ENCODE measurements around the gene CPLX4.

Gene CPLX4

GRCh38 chr18:59249199-59249774 is 69.2 kb downstream of the CPLX4 start:
- Histone ChIP-seq H3F3A (ENCODE audit: control insufficient read depth, insufficient read depth) (no peaks in the 10 kb centered on the region), H3K79me2 (ENCODE audit: control insufficient read depth, low read length) (no peaks in the 10 kb centered on the region), H3K27me3 (ENCODE audit: control insufficient read depth, low read length) (peaks cover 12% of the 10 kb centered on the region; the same call in 1 of the 2 replicates), H3K4me3 (ENCODE audit: low read length) (no peak overlapping the region), H3K4me2 (ENCODE audit: low read length) (no peak overlapping the region), H3K9me2 (replicated peaks; ENCODE audit: control insufficient read depth, low read length) (no peaks in the 10 kb centered on the region), H3K4me1 (ENCODE audit: control insufficient read depth, low read length) (no peaks in the 10 kb centered on the region), H3K9me3 (ENCODE audit: control insufficient read depth, insufficient read depth, low read length) (no peaks in the 10 kb centered on the region), H4K20me1 (ENCODE audit: control insufficient read depth, insufficient read depth, low read depth, low read length) (no peaks in the 10 kb centered on the region), H3K27ac (ENCODE audit: low read depth, low read length) (no peak overlapping the region), H3K36me3 (ENCODE audit: control insufficient read depth, low read length) (no peaks in the 10 kb centered on the region)
- no peak for TF ChIP-seq EZH2phosphoT487 (IDR thresholded peaks at IDR 0.05; ENCODE audit: borderline replicate concordance, low read length)
- TF ChIP-seq, protein P1, sequence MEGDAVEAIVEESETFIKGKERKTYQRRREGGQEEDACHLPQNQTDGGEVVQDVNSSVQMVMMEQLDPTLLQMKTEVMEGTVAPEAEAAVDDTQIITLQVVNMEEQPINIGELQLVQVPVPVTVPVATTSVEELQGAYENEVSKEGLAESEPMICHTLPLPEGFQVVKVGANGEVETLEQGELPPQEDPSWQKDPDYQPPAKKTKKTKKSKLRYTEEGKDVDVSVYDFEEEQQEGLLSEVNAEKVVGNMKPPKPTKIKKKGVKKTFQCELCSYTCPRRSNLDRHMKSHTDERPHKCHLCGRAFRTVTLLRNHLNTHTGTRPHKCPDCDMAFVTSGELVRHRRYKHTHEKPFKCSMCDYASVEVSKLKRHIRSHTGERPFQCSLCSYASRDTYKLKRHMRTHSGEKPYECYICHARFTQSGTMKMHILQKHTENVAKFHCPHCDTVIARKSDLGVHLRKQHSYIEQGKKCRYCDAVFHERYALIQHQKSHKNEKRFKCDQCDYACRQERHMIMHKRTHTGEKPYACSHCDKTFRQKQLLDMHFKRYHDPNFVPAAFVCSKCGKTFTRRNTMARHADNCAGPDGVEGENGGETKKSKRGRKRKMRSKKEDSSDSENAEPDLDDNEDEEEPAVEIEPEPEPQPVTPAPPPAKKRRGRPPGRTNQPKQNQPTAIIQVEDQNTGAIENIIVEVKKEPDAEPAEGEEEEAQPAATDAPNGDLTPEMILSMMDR (IDR thresholded peaks at IDR 0.05; ENCODE audit: low read depth, low read length, poor library complexity, severe bottlenecking), result peak; percentile 71

DNA sequence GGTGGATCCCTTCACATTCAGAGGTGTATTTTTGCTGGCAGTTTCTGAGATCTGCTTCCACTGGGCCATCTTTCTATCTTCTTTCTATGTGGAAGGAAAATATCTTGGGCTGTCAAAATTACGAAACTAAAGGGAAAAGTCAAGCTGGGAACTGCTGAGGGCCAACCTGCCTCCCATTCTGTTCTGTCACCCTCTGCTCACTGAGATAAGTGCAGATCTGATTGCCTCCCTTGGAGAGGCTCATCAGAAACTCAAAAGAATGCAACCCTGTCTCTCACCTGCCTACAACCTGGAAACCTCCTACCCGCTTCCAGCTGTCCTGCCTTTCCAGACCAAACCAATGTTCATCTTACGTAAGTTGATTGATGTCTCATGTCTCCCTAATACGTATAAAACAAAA is 71.7 kb downstream of the CPLX4 start:
- no peaks in the 10 kb centered on the region for H4K20me1 ChIP-seq (ENCODE audit: control insufficient read depth, insufficient read depth, low read depth, low read length)
- no peaks in the 10 kb centered on the region for H3K9me3 ChIP-seq (ENCODE audit: control insufficient read depth, insufficient read depth, low read length)
- H3K27me3 ChIP-seq (ENCODE audit: control insufficient read depth, low read length), result peaks cover 13% of the 10 kb centered on the region; the same call in 1 of the 2 replicates
- no peaks in the 10 kb centered on the region for H3F3A ChIP-seq (ENCODE audit: control insufficient read depth, insufficient read depth)
- no peak overlapping the region for H3K27ac ChIP-seq (ENCODE audit: low read depth, low read length)
- H3K79me2 ChIP-seq (ENCODE audit: control insufficient read depth, low read length), result no peaks in the 10 kb centered on the region
- no peak overlapping the region for H3K4me3 ChIP-seq (ENCODE audit: low read length)
- no peaks in the 10 kb centered on the region for H3K4me1 ChIP-seq (ENCODE audit: control insufficient read depth, low read length)
- no peaks in the 10 kb centered on the region for H3K9me2 ChIP-seq (replicated peaks; ENCODE audit: control insufficient read depth, low read length)
- no peak for TF ChIP-seq EZH2phosphoT487 (IDR thresholded peaks at IDR 0.05; ENCODE audit: borderline replicate concordance, low read length)
- TF ChIP-seq, protein P1 (IDR thresholded peaks at IDR 0.05; ENCODE audit: low read depth, low read length, poor library complexity, severe bottlenecking), result no peak
- no peak overlapping the region for H3K4me2 ChIP-seq (ENCODE audit: low read length)
- no peaks in the 10 kb centered on the region for H3K36me3 ChIP-seq (ENCODE audit: control insufficient read depth, low read length)
